Muscle layer of colon (tissue), 2 donors: ENCODE results near the gene MYH16.
"Not testable (repeated sequence)": the region's sequence is repeated elsewhere in the genome, so short reads cannot be mapped to it uniquely, and the experiment has no call there.

Source experiments
- H3K27ac ChIP-seq: one replicate; pipeline ENCODE4 v1.7.0; 2013; ENCODE audit warnings: low read depth, mild to moderate bottlenecking, low read length, moderate library complexity
- H3K27me3 ChIP-seq, 2 donors: one replicate each; pipeline ENCODE4 v1.7.0; 2013; ENCODE audit warnings: low read length in 2 of 2, mild to moderate bottlenecking in 2 of 2; ENCODE audit not compliant: insufficient read depth in 2 of 2, control insufficient read depth in 1 of 2
- H3K36me3 ChIP-seq: one replicate; pipeline ENCODE4 v1.7.0; 2013; ENCODE audit warnings: mild to moderate bottlenecking, low read length; ENCODE audit not compliant: insufficient read depth
- H3K4me1 ChIP-seq: one replicate; pipeline ENCODE4 v1.7.0; 2013; ENCODE audit warnings: mild to moderate bottlenecking, low read length; ENCODE audit not compliant: insufficient read depth
- H3K4me3 ChIP-seq, 2 donors: one replicate each; pipeline ENCODE4 v1.7.0; 2013; ENCODE audit warnings: low read length in 2 of 2, low read depth in 1 of 2, mild to moderate bottlenecking in 1 of 2, moderate library complexity in 1 of 2
- H3K9ac ChIP-seq: one replicate; pipeline ENCODE4 v1.7.0; 2013; ENCODE audit warnings: low read length
- H3K9me3 ChIP-seq: one replicate; pipeline ENCODE4 v1.7.0; 2013; ENCODE audit warnings: mild to moderate bottlenecking, low read length
- donor health status: abdominal sarcoma.
- donor health status: Adenocarcinoma of cecum.

Gene MYH16

DNA sequence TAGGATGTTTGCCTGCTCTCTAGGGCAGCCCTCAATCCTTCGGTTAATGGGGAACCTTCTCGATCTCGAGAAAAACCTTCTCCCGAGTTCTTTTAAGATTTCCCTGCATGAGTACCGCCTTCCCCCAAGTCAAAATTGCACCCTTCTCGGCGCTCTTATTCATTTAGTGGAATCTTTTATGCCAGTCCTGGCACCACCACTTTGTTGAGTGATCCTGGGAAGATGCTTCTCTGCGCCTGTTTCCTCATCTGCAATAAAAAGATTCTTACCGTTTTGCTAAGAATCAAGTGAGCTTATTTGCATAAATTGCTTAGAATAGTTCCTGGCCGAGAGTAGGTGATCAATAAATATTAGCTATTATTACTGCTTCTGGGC, 53.8 kb downstream of the MYH16 start:
- Histone ChIP-seq H3K4me1 (peaks cover 26% of the 10 kb centered on the region), H3K27me3 (no peaks in the 10 kb centered on the region), H3K4me3 (peak overlapping the region; percentile 79 to 98), H3K9me3 (no peaks in the 10 kb centered on the region), H3K27ac (peak overlapping the region; percentile 79), H3K36me3 (no peaks in the 10 kb centered on the region), H3K9ac (peak overlapping the region; percentile 71)

DNA sequence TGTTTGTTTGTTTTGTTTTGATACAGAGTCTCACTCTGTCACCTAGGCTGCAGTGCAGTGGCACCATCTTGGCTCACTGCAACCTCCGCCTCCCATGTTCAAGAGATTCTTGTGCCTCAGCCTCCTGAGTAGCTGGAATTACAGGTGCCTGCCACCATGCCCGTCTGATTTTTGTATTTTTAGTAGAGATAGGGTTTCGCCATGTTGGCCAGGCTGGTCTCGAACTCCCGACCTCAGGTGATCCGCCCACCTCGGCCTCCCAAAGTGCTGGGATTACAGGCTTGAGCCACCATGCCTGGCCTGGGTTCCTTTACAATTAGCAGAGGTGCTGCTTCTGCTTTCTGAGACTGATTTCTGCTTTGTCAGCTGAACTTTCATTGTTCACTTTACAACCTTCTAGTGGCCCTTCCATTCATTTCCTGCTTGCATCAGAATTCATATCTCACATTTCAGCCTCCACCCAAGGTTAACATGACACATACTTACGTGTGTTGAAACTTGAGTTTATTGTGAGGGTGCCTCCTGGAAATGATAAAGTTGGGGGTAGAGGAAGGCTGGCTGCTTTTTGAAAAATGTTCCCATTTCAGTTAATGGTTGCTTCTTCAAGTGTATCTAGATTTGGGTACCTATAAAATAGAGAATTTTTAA, 57.8 kb downstream of the MYH16 start:
- not testable (repeated sequence) for H3K36me3 ChIP-seq, H3K9ac ChIP-seq, H3K4me3 ChIP-seq, H3K9me3 ChIP-seq, H3K27me3 ChIP-seq, H3K27ac ChIP-seq
- H3K4me1 ChIP-seq: peaks cover 18% of the 10 kb centered on the region

DNA sequence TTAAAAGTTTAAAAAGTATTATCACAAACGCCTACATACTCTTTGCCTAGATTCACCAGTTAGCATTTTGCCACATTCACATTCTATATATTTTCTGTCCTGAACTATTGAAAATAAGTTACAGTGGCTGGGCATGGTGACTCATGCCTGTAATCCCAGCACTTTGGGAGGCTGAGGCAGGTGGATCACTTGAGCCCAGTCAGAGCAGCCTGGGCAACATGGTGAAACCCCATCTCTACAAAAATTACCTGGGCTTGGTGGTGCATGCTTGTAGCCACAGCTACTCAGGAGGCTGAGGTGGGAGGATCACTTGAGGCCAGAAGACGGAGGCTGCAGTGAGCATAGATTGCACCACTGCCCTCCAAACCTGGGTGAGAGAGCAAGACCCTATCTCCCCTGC, 58.4 kb downstream of the MYH16 start:
- H3K9me3 ChIP-seq: no peaks in the 10 kb centered on the region
- no peak overlapping the region for H3K4me3 ChIP-seq
- H3K36me3 ChIP-seq: peaks cover 8% of the 10 kb centered on the region
- H3K4me1 ChIP-seq: peaks cover 18% of the 10 kb centered on the region
- no peak overlapping the region for H3K9ac ChIP-seq
- H3K27ac ChIP-seq: no peak overlapping the region
- H3K27me3 ChIP-seq: no peaks in the 10 kb centered on the region

DNA sequence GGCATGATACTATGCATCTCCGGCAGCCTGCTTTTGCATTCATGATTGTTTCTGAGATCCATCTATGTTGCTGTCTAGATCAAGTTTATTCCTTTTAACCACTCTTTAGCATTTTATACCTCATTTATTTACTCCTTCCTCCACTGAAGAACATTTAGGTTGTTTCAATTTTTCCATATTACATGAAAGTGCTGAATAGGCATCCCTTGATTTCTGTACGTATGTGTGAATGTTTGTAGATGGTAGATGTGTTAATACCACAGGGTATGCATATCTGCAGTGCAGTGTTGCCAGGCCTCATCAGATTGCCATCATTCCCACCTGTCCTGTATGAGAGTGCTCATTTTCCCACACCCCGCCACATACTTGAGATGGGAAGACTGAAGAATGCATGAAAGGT, 67.0 kb downstream of the MYH16 start:
- H3K36me3 ChIP-seq: peaks cover 43% of the 10 kb centered on the region
- H3K27ac ChIP-seq: no peak overlapping the region
- H3K4me1 ChIP-seq: no peaks in the 10 kb centered on the region
- no peaks in the 10 kb centered on the region for H3K9me3 ChIP-seq
- no peaks in the 10 kb centered on the region for H3K27me3 ChIP-seq
- H3K4me3 ChIP-seq: no peak overlapping the region
- no peak overlapping the region for H3K9ac ChIP-seq

- no peaks in the 10 kb centered on the region for H3K9me3 ChIP-seq
- H3K36me3 ChIP-seq: peaks cover 54% of the 10 kb centered on the region
- H3K4me3 ChIP-seq: no peak overlapping the region
- H3K27me3 ChIP-seq: no peaks in the 10 kb centered on the region
- H3K4me1 ChIP-seq: no peaks in the 10 kb centered on the region
- no peak overlapping the region for H3K9ac ChIP-seq
- H3K27ac ChIP-seq: no peak overlapping the region
Observed at GRCh38 chr7:99340659-99341058, 68.0 kb downstream of the MYH16 start.

GRCh38 chr7:99344061-99344647, 71.5 kb downstream of the MYH16 start:
- Histone ChIP-seq H3K4me1 (no peaks in the 10 kb centered on the region), H3K4me3 (no peak overlapping the region), H3K36me3 (peaks cover 56% of the 10 kb centered on the region), H3K9me3 (no peaks in the 10 kb centered on the region), H3K27ac (no peak overlapping the region), H3K9ac (no peak overlapping the region), H3K27me3 (no peaks in the 10 kb centered on the region)

DNA sequence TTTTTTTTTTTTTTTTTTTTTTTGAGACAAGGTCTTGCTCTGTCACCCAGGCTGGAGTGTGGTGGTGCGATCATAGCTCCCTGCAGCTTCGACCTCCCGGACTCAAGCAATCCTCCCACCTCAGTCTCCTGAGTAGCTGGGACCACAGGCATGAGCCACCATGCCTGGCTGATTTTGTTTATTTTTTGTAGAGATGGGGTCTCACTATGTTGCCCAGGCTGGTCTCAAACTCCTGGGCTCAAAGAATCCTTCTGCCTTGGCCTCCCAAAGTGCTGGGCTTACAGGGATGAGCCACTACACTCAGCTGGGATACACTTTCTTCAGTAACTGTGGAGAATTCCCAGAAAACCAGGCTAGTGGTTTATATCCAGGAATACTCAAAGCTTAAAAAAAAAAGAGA, 78.0 kb downstream of the MYH16 start:
- H3K36me3 ChIP-seq: peaks cover 63% of the 10 kb centered on the region

DNA sequence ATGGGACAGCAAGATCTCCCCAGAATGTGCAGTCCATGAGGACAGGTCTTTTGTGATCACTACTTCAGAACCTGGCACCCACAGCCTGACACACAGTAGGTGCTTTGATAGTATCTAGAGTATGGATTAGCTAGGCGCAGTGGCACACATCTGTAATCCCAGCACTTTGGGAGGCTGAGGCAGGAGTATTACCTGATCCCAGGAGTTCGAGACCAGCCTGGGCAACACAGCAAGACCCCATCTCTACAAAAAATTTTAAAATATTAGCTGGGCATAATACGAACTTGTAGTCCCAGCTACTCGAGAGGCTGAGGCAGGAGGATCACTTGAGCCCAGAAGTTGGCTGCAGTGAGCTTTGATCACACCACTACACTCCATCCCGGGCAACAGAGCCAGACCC, 79.6 kb downstream of the MYH16 start:
- Histone ChIP-seq H3K4me3 (no peak overlapping the region), H3K9me3 (no peaks in the 10 kb centered on the region), H3K27ac (no peak overlapping the region), H3K4me1 (no peaks in the 10 kb centered on the region), H3K9ac (no peak overlapping the region), H3K36me3 (peaks cover 67% of the 10 kb centered on the region), H3K27me3 (no peaks in the 10 kb centered on the region)

More for the DNA sequence above, 78.0 kb downstream of the MYH16 start:
- not testable (repeated sequence) for H3K4me1 ChIP-seq, H3K27ac ChIP-seq, H3K9ac ChIP-seq, H3K4me3 ChIP-seq, H3K9me3 ChIP-seq, H3K27me3 ChIP-seq

DNA sequence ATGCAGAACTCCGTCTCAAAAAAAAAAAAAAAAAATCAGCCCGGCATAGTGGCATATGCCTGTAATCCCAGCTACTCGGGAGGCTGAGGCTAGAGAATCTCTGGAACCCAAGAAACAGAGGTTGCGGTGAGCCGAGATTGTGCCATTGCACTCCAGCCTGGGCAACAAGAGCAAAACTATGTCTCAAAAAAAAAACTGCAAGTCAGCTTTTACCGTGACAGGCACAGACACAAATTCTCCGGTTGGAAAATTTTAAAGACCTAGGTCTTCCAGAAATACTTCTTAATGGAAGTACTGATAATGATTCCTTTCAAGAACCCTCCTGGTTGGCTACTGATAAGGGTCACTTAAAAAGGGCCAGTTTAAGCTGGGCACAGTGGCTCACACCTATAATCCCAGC, 82.5 kb downstream of the MYH16 start:
- peaks cover 66% of the 10 kb centered on the region for H3K36me3 ChIP-seq
- H3K4me3 ChIP-seq: no peak overlapping the region
- H3K9me3 ChIP-seq: no peaks in the 10 kb centered on the region
- no peaks in the 10 kb centered on the region for H3K27me3 ChIP-seq
- no peak overlapping the region for H3K27ac ChIP-seq
- no peak overlapping the region for H3K9ac ChIP-seq
- no peaks in the 10 kb centered on the region for H3K4me1 ChIP-seq

GRCh38 chr7:99357701-99358490, 85.3 kb downstream of the MYH16 start:
- Histone ChIP-seq H3K36me3 (peaks cover 55% of the 10 kb centered on the region), H3K27ac (no peak overlapping the region), H3K4me3 (no peak overlapping the region), H3K27me3 (no peaks in the 10 kb centered on the region), H3K9me3 (no peaks in the 10 kb centered on the region), H3K9ac (no peak overlapping the region), H3K4me1 (no peaks in the 10 kb centered on the region)

DNA sequence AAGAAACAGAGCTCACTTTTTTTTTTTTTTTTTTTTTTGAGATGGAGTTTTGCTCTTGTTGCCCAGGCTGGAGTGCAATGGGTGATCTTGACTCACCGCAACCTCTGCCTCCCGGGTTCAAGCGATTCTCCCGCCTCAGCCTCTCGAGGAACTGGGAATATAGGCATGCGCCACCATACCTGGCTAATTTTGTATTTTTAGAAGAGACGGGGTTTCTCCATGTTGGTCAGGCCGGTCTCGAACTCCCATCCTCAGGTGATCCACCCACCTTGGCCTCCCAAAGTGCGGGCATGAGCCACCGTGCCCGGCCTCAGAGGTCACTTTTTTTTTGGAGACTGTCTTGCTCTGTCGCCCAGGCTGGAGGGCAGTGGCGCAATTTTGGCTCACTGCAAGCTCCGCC, 85.9 kb downstream of the MYH16 start:
- not testable (repeated sequence) for H3K9ac ChIP-seq, H3K4me3 ChIP-seq, H3K27me3 ChIP-seq, H3K4me1 ChIP-seq, H3K9me3 ChIP-seq, H3K27ac ChIP-seq
- H3K36me3 ChIP-seq: peaks cover 57% of the 10 kb centered on the region
